Measurements from ENCODE around the gene AKAP3. TPM values are rescaled to one million over a fixed set of nuclear protein-coding genes. Genes with fewer than 3 reads are reported as not detected.

Gene AKAP3
- total and polyA plus RNA-seq, 2 experiments from 2014 or later: 5.0 to 20.8 TPM

- peak; percentile 87 to 92 for DNase-seq (ENCODE audit: low read depth in 1 of 2, low spot score in 1 of 2)
- H3K4me3 ChIP-seq: peak overlapping the region; percentile 66
- H3K9me3 ChIP-seq (ENCODE audit: low read depth): no peaks in the 10 kb centered on the region
- H3K27me3 ChIP-seq: peaks cover 24% of the 10 kb centered on the region
- H3K4me1 ChIP-seq (ENCODE audit: low read depth): no peaks in the 10 kb centered on the region
- peak; percentile 100 for TF ChIP-seq CTCF (IDR thresholded peaks at IDR 0.05; ENCODE audit: low read depth, low read length)
- H3K27ac ChIP-seq: no peak overlapping the region
- no peaks in the 10 kb centered on the region for H3K36me3 ChIP-seq
Measured at GRCh38 chr12:4604684-4605193, 44.1 kb downstream of the AKAP3 start.

GRCh38 chr12:4603946-4604345 is 44.9 kb downstream of the AKAP3 start:
- no peak for DNase-seq (ENCODE audit: low read depth in 1 of 2, low spot score in 1 of 2)
- H3K36me3 ChIP-seq: no peaks in the 10 kb centered on the region
- no peak for TF ChIP-seq CTCF (IDR thresholded peaks at IDR 0.05; ENCODE audit: low read depth, low read length)
- no peak overlapping the region for H3K4me3 ChIP-seq
- H3K27ac ChIP-seq: no peak overlapping the region
- peaks cover 27% of the 10 kb centered on the region for H3K27me3 ChIP-seq
- no peaks in the 10 kb centered on the region for H3K9me3 ChIP-seq (ENCODE audit: low read depth)
- H3K4me1 ChIP-seq (ENCODE audit: low read depth): no peaks in the 10 kb centered on the region

- DNase-seq (ENCODE audit: low read depth in 1 of 2, low spot score in 1 of 2): no peak
- H3K27ac ChIP-seq: no peak overlapping the region
- no peak for TF ChIP-seq CTCF (IDR thresholded peaks at IDR 0.05; ENCODE audit: low read depth, low read length)
- H3K27me3 ChIP-seq: peaks cover 27% of the 10 kb centered on the region
- no peak overlapping the region for H3K4me3 ChIP-seq
- no peaks in the 10 kb centered on the region for H3K36me3 ChIP-seq
- no peaks in the 10 kb centered on the region for H3K9me3 ChIP-seq (ENCODE audit: low read depth)
- H3K4me1 ChIP-seq (ENCODE audit: low read depth): no peaks in the 10 kb centered on the region
Measured at GRCh38 chr12:4603421-4603820, 45.4 kb downstream of the AKAP3 start.

GRCh38 chr12:4595881-4596280 is 53.0 kb downstream of the AKAP3 start:
- no peak for DNase-seq (ENCODE audit: low read depth in 1 of 2, low spot score in 1 of 2)
- no peak for TF ChIP-seq CTCF (IDR thresholded peaks at IDR 0.05; ENCODE audit: low read depth, low read length)

GRCh38 chr12:4591180-4591687 is 57.6 kb downstream of the AKAP3 start:
- H3K9me3 ChIP-seq (ENCODE audit: low read depth): no peaks in the 10 kb centered on the region
- H3K4me1 ChIP-seq (ENCODE audit: low read depth): no peaks in the 10 kb centered on the region
- no peak overlapping the region for H3K27ac ChIP-seq
- TF ChIP-seq CTCF (IDR thresholded peaks at IDR 0.05; ENCODE audit: low read depth, low read length): no peak
- no peaks in the 10 kb centered on the region for H3K27me3 ChIP-seq
- DNase-seq (ENCODE audit: low read depth in 1 of 2, low spot score in 1 of 2): no peak
- no peak overlapping the region for H3K4me3 ChIP-seq
- no peaks in the 10 kb centered on the region for H3K36me3 ChIP-seq

More at GRCh38 chr12:4595881-4596280, 53.0 kb downstream of the AKAP3 start:
- Histone ChIP-seq H3K4me1 (ENCODE audit: low read depth) (no peaks in the 10 kb centered on the region), H3K36me3 (no peaks in the 10 kb centered on the region), H3K27ac (no peak overlapping the region), H3K27me3 (peaks cover 5% of the 10 kb centered on the region), H3K4me3 (no peak overlapping the region), H3K9me3 (ENCODE audit: low read depth) (no peaks in the 10 kb centered on the region)
